Measurements from ENCODE around the gene PCDHA9.
"Not testable (repeated sequence)": the region's sequence is repeated elsewhere in the genome, so short reads cannot be mapped to it uniquely, and the experiment has no call there.

PCDHA9 gene

GRCh38 chr5:140835622-140836510 is 12.3 kb upstream of the PCDHA9 start:
- no peak for DNase-seq (ENCODE audit: low spot score)

- no peak for DNase-seq (ENCODE audit: low spot score)
Observed at GRCh38 chr5:140840978-140841962, 6.9 kb upstream of the PCDHA9 start, which contains the start of gene PCDHA8. Gene PCDHA8 (plus strand): TSS chr5:140841187. CDS start chr5:140841322, 135 bp downstream.

GRCh38 chr5:140842798-140843733 is 5.1 kb upstream of the PCDHA9 start:
- no peak for DNase-seq (ENCODE audit: low spot score)

GRCh38 chr5:140849831-140850634 is 1.9 kb downstream of the PCDHA9 start:
- DNase-seq (ENCODE audit: low spot score): not testable (repeated sequence)

GRCh38 chr5:140855772-140856674 is 7.8 kb downstream of the PCDHA9 start, which contains the start of gene PCDHA10:
Gene PCDHA10 (plus strand): TSS chr5:140855897. CDS start chr5:140856049, 152 bp downstream.
- no peak for DNase-seq (ENCODE audit: low spot score)

- no peak for DNase-seq (ENCODE audit: low spot score)
Observed at GRCh38 chr5:140857177-140857986, 9.2 kb downstream of the PCDHA9 start.

GRCh38 chr5:140857987-140858240 is 9.7 kb downstream of the PCDHA9 start:
- no peak for DNase-seq (ENCODE audit: low spot score)

- no peak for DNase-seq (ENCODE audit: low spot score)
Observed at GRCh38 chr5:140862441-140863295, 14.5 kb downstream of the PCDHA9 start.

GRCh38 chr5:140868721-140869554 is 20.8 kb downstream of the PCDHA9 start, which contains the start of gene PCDHA11:
Gene PCDHA11 (plus strand): TSS chr5:140868957. CDS start chr5:140869104, 147 bp downstream.
- DNase-seq (ENCODE audit: low spot score): no peak

- DNase-seq (ENCODE audit: low spot score): no peak
Observed at GRCh38 chr5:140869555-140869886, 21.3 kb downstream of the PCDHA9 start.

- DNase-seq (ENCODE audit: low spot score): no peak
Observed at GRCh38 chr5:140870221-140871201, 22.3 kb downstream of the PCDHA9 start.

- DNase-seq (ENCODE audit: low spot score): no peak
Observed at GRCh38 chr5:140875085-140876065, 27.2 kb downstream of the PCDHA9 start, which contains the start of gene PCDHA12. Gene PCDHA12 (plus strand): TSS chr5:140875308. CDS start chr5:140875473, 165 bp downstream.

GRCh38 chr5:140876541-140877261 is 28.5 kb downstream of the PCDHA9 start:
- not testable (repeated sequence) for DNase-seq (ENCODE audit: low spot score)

- no peak for DNase-seq (ENCODE audit: low spot score)
Observed at GRCh38 chr5:140877262-140877581, 29.0 kb downstream of the PCDHA9 start.

Data from hematopoietic multipotent progenitor cell treated with erythropoietin and hydrocortisone succinate and interleukin-3 and kit ligand, for 17 days (in vitro differentiated cells).